Measurements from ENCODE around the gene URGCP. TPM values are rescaled to one million over a fixed set of nuclear protein-coding genes. Genes with fewer than 3 reads are reported as not detected.

The URGCP gene
- total and polyA plus RNA-seq, 10 of the 15 experiments (the other 5 are each of a cell fraction or from before 2014, with no cell fraction given), result 2.0 to 29.7 (median 17.5) TPM

DNA sequence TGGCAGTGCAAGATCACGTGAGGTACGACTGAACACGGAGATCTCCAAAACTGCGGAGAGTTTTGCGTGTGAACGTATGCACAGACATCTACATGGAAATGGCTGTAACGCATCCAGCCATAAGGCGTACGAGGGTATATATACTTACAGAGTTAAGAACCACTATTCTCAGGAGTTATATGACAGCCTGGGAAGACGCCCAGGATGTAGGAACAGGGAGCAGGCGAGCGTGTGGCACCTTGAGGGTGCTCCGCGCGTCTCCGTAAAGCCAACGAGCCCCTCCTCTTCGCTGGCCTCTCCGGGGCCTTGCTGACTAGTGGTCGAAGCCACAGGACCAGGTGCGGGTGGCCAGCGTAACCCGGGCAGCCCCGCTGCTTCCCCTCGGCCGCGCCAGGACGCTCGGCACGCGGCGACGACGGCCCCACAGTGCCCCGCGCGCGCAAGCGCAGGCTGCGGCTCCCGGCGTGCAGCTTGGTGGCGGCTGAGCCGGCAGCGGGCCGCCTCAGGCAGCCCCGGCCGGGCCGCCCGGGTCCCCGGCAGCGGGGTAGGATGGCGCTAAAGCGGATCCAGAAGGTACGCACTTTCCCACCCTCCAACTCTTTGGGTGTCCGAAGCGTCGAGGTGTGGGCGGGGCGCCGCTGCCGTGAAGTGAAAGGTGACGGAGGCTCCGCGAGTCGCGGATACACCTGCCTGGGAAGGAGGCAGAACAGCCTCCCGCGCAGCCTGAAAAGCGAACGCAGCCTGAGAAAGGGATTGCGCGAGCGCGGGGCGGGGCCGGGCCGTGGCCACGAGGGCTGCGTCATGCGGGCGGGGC, 19.8 kb upstream of the URGCP start, which contains the start of gene UBE2D4 (continued):
- TF ChIP-seq, protein P1, sequence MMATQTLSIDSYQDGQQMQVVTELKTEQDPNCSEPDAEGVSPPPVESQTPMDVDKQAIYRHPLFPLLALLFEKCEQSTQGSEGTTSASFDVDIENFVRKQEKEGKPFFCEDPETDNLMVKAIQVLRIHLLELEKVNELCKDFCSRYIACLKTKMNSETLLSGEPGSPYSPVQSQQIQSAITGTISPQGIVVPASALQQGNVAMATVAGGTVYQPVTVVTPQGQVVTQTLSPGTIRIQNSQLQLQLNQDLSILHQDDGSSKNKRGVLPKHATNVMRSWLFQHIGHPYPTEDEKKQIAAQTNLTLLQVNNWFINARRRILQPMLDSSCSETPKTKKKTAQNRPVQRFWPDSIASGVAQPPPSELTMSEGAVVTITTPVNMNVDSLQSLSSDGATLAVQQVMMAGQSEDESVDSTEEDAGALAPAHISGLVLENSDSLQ (IDR thresholded peaks at IDR 0.05), result peak; percentile 31; the same call in 1 of the 2 replicates
- TF ChIP-seq, protein P2, sequence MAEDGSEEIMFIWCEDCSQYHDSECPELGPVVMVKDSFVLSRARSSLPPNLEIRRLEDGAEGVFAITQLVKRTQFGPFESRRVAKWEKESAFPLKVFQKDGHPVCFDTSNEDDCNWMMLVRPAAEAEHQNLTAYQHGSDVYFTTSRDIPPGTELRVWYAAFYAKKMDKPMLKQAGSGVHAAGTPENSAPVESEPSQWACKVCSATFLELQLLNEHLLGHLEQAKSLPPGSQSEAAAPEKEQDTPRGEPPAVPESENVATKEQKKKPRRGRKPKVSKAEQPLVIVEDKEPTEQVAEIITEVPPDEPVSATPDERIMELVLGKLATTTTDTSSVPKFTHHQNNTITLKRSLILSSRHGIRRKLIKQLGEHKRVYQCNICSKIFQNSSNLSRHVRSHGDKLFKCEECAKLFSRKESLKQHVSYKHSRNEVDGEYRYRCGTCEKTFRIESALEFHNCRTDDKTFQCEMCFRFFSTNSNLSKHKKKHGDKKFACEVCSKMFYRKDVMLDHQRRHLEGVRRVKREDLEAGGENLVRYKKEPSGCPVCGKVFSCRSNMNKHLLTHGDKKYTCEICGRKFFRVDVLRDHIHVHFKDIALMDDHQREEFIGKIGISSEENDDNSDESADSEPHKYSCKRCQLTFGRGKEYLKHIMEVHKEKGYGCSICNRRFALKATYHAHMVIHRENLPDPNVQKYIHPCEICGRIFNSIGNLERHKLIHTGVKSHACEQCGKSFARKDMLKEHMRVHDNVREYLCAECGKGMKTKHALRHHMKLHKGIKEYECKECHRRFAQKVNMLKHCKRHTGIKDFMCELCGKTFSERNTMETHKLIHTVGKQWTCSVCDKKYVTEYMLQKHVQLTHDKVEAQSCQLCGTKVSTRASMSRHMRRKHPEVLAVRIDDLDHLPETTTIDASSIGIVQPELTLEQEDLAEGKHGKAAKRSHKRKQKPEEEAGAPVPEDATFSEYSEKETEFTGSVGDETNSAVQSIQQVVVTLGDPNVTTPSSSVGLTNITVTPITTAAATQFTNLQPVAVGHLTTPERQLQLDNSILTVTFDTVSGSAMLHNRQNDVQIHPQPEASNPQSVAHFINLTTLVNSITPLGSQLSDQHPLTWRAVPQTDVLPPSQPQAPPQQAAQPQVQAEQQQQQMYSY (CRISPR knock-in tag; IDR thresholded peaks at IDR 0.05), result no peak
- TF ChIP-seq, protein P3, sequence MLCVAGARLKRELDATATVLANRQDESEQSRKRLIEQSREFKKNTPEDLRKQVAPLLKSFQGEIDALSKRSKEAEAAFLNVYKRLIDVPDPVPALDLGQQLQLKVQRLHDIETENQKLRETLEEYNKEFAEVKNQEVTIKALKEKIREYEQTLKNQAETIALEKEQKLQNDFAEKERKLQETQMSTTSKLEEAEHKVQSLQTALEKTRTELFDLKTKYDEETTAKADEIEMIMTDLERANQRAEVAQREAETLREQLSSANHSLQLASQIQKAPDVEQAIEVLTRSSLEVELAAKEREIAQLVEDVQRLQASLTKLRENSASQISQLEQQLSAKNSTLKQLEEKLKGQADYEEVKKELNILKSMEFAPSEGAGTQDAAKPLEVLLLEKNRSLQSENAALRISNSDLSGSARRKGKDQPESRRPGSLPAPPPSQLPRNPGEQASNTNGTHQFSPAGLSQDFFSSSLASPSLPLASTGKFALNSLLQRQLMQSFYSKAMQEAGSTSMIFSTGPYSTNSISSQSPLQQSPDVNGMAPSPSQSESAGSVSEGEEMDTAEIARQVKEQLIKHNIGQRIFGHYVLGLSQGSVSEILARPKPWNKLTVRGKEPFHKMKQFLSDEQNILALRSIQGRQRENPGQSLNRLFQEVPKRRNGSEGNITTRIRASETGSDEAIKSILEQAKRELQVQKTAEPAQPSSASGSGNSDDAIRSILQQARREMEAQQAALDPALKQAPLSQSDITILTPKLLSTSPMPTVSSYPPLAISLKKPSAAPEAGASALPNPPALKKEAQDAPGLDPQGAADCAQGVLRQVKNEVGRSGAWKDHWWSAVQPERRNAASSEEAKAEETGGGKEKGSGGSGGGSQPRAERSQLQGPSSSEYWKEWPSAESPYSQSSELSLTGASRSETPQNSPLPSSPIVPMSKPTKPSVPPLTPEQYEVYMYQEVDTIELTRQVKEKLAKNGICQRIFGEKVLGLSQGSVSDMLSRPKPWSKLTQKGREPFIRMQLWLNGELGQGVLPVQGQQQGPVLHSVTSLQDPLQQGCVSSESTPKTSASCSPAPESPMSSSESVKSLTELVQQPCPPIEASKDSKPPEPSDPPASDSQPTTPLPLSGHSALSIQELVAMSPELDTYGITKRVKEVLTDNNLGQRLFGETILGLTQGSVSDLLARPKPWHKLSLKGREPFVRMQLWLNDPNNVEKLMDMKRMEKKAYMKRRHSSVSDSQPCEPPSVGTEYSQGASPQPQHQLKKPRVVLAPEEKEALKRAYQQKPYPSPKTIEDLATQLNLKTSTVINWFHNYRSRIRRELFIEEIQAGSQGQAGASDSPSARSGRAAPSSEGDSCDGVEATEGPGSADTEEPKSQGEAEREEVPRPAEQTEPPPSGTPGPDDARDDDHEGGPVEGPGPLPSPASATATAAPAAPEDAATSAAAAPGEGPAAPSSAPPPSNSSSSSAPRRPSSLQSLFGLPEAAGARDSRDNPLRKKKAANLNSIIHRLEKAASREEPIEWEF (IDR thresholded peaks at IDR 0.05; ENCODE audit: insufficient replicate concordance, low read depth, low read length), result no peak
- TF ChIP-seq ATF7 (IDR thresholded peaks at IDR 0.05; ENCODE audit: low read depth) (no peak), ZNF622 (IDR thresholded peaks at IDR 0.05) (no peak), EED (IDR thresholded peaks at IDR 0.05; ENCODE audit: low read depth) (no peak), NFYA (IDR thresholded peaks at IDR 0.05; ENCODE audit: borderline replicate concordance, low read depth, low read length) (no peak), ASH2L (IDR thresholded peaks at IDR 0.05; ENCODE audit: borderline replicate concordance, low read depth) (peak; percentile 72; the same call in 1 of the 2 replicates), ZNF24 (IDR thresholded peaks at IDR 0.05) (peak; percentile 69), SUZ12 (IDR thresholded peaks at IDR 0.05; ENCODE audit: unreplicated experiment) (no peak), STAT3 (IDR thresholded peaks at IDR 0.05; ENCODE audit: low read depth, low read length) (no peak), NR2F1 (conservative IDR thresholded peaks at IDR 0.05) (peak; percentile 66), MEF2B (IDR thresholded peaks at IDR 0.05; ENCODE audit: partially characterized antibody, poor library complexity, severe bottlenecking) (peak; percentile 22), RCOR1 (conservative IDR thresholded peaks at IDR 0.05; ENCODE audit: low read depth, low read length) (no peak)
- TF ChIP-seq, protein P4, sequence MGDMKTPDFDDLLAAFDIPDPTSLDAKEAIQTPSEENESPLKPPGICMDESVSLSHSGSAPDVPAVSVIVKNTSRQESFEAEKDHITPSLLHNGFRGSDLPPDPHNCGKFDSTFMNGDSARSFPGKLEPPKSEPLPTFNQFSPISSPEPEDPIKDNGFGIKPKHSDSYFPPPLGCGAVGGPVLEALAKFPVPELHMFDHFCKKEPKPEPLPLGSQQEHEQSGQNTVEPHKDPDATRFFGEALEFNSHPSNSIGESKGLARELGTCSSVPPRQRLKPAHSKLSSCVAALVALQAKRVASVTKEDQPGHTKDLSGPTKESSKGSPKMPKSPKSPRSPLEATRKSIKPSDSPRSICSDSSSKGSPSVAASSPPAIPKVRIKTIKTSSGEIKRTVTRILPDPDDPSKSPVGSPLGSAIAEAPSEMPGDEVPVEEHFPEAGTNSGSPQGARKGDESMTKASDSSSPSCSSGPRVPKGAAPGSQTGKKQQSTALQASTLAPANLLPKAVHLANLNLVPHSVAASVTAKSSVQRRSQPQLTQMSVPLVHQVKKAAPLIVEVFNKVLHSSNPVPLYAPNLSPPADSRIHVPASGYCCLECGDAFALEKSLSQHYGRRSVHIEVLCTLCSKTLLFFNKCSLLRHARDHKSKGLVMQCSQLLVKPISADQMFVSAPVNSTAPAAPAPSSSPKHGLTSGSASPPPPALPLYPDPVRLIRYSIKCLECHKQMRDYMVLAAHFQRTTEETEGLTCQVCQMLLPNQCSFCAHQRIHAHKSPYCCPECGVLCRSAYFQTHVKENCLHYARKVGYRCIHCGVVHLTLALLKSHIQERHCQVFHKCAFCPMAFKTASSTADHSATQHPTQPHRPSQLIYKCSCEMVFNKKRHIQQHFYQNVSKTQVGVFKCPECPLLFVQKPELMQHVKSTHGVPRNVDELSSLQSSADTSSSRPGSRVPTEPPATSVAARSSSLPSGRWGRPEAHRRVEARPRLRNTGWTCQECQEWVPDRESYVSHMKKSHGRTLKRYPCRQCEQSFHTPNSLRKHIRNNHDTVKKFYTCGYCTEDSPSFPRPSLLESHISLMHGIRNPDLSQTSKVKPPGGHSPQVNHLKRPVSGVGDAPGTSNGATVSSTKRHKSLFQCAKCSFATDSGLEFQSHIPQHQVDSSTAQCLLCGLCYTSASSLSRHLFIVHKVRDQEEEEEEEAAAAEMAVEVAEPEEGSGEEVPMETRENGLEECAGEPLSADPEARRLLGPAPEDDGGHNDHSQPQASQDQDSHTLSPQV (IDR thresholded peaks at IDR 0.05), result 0 out of 2 replicates have a peak, but pooled peaks have one; percentile 76
